ENCODE measurements around the gene SCAMP4. TPM values are rescaled to one million over a fixed set of nuclear protein-coding genes. Genes with fewer than 3 reads are reported as not detected.

SCAMP4 gene
- total and polyA plus RNA-seq, 2 experiments from 2014 or later, result 69.3 to 89.8 TPM

- Histone ChIP-seq H3K9me2 (replicated peaks; ENCODE audit: insufficient read depth) (no peaks in the 10 kb centered on the region), H4K20me1 (ENCODE audit: insufficient read depth, poor library complexity, severe bottlenecking) (peaks cover 23% of the 10 kb centered on the region), H3K27ac (no peak overlapping the region), H3K79me2 (peaks cover 45% of the 10 kb centered on the region), H3K4me1 (ENCODE audit: insufficient read depth) (no peaks in the 10 kb centered on the region), H3K9me3 (ENCODE audit: low read depth) (no peaks in the 10 kb centered on the region), H3K36me3 (replicated peaks; ENCODE audit: insufficient read depth, low read depth) (no peaks in the 10 kb centered on the region), H3K4me3 (no peak overlapping the region), H3K4me2 (no peak overlapping the region), H2AFZ (no peak overlapping the region), H3K27me3 (no peaks in the 10 kb centered on the region)
- 87% methylated on average over 28 of the region's 34 CpGs for WGBS (ENCODE audit: low lambda C conversion rate, missing lambda C conversion rate)
- no peak for DNase-seq (ENCODE audit: low spot score)
- TF ChIP-seq EZH2phosphoT487 (IDR thresholded peaks at IDR 0.05; ENCODE audit: low read depth, severe bottlenecking, unreplicated experiment) (no peak), EZH2 (IDR thresholded peaks at IDR 0.05; ENCODE audit: borderline replicate concordance) (no peak)
- TF ChIP-seq, protein P1, sequence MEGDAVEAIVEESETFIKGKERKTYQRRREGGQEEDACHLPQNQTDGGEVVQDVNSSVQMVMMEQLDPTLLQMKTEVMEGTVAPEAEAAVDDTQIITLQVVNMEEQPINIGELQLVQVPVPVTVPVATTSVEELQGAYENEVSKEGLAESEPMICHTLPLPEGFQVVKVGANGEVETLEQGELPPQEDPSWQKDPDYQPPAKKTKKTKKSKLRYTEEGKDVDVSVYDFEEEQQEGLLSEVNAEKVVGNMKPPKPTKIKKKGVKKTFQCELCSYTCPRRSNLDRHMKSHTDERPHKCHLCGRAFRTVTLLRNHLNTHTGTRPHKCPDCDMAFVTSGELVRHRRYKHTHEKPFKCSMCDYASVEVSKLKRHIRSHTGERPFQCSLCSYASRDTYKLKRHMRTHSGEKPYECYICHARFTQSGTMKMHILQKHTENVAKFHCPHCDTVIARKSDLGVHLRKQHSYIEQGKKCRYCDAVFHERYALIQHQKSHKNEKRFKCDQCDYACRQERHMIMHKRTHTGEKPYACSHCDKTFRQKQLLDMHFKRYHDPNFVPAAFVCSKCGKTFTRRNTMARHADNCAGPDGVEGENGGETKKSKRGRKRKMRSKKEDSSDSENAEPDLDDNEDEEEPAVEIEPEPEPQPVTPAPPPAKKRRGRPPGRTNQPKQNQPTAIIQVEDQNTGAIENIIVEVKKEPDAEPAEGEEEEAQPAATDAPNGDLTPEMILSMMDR (IDR thresholded peaks at IDR 0.05; ENCODE audit: poor library complexity), result no peak
These were observed 63.3 kb downstream of the SCAMP4 start for GRCh38 chr19:1968279-1969175.

DNA sequence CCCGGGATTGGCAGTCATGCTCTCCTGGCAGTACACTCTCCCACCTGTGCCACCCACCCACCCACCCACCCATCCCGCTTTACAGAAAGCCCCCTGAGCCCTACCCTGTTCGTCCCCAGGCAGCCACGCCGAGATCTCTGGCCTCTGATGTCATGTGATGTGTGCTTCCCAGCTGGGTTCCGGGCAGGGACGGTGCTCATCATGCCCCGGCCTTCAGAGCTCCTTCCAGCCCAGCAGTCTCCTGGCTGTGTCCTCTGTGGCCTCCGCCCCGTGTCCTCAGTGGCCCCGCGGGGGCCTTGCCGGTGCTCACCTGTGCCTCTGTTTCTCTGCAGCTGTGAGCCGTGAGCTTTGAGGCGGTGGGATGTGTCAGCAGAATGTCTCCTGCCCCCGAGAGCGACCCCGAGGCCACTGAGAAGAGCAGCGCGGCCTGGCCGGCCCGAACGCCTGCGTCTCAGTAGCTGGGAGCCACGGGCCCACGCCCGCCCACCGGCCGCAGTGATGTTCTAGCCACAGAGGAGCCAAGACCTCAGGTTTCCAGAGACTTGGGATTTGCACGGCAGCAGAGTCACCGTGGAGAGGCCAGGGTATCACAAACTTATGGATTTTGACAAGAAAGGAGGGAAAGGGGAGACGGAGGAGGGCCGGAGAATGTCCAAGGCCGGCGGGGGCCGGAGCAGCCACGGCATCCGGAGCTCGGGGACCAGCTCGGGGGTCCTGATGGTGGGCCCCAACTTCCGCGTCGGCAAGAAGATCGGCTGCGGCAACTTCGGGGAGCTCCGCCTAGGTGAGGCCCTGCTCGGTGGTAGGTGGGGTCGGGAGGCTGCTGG is 64.2 kb downstream of the SCAMP4 start:
- no peak overlapping the region for H3K27ac ChIP-seq
- no peak overlapping the region for H2AFZ ChIP-seq
- TF ChIP-seq EZH2 (IDR thresholded peaks at IDR 0.05; ENCODE audit: borderline replicate concordance), result no peak
- TF ChIP-seq, protein P1 (IDR thresholded peaks at IDR 0.05; ENCODE audit: poor library complexity), result no peak
- no peak for TF ChIP-seq EZH2phosphoT487 (IDR thresholded peaks at IDR 0.05; ENCODE audit: low read depth, severe bottlenecking, unreplicated experiment)
- H3K4me2 ChIP-seq, result no peak overlapping the region
- no peaks in the 10 kb centered on the region for H3K9me3 ChIP-seq (ENCODE audit: low read depth)
- no peaks in the 10 kb centered on the region for H3K9me2 ChIP-seq (replicated peaks; ENCODE audit: insufficient read depth)
- H3K79me2 ChIP-seq, result peaks cover 52% of the 10 kb centered on the region
- H3K36me3 ChIP-seq (replicated peaks; ENCODE audit: insufficient read depth, low read depth), result no peaks in the 10 kb centered on the region
- no peak for DNase-seq (ENCODE audit: low spot score)
- H3K4me1 ChIP-seq (ENCODE audit: insufficient read depth), result no peaks in the 10 kb centered on the region
- no peak overlapping the region for H3K4me3 ChIP-seq
- H4K20me1 ChIP-seq (ENCODE audit: insufficient read depth, poor library complexity, severe bottlenecking), result peaks cover 26% of the 10 kb centered on the region
- H3K27me3 ChIP-seq, result no peaks in the 10 kb centered on the region
- 98% methylated on average over 31 of the region's 49 CpGs for WGBS (ENCODE audit: low lambda C conversion rate, missing lambda C conversion rate)

GRCh38 chr19:1970003-1970805 is 65.0 kb downstream of the SCAMP4 start:
- no peaks in the 10 kb centered on the region for H3K36me3 ChIP-seq (replicated peaks; ENCODE audit: insufficient read depth, low read depth)
- no peak overlapping the region for H3K27ac ChIP-seq
- H4K20me1 ChIP-seq (ENCODE audit: insufficient read depth, poor library complexity, severe bottlenecking), result peaks cover 28% of the 10 kb centered on the region
- H3K4me2 ChIP-seq, result no peak overlapping the region
- H3K9me3 ChIP-seq (ENCODE audit: low read depth), result no peaks in the 10 kb centered on the region
- H2AFZ ChIP-seq, result no peak overlapping the region
- DNase-seq (ENCODE audit: low spot score), result no peak
- peaks cover 46% of the 10 kb centered on the region for H3K79me2 ChIP-seq
- H3K4me3 ChIP-seq, result no peak overlapping the region
- H3K4me1 ChIP-seq (ENCODE audit: insufficient read depth), result no peaks in the 10 kb centered on the region
- TF ChIP-seq, protein P1 (IDR thresholded peaks at IDR 0.05; ENCODE audit: poor library complexity), result no peak
- TF ChIP-seq EZH2 (IDR thresholded peaks at IDR 0.05; ENCODE audit: borderline replicate concordance) (no peak), EZH2phosphoT487 (IDR thresholded peaks at IDR 0.05; ENCODE audit: low read depth, severe bottlenecking, unreplicated experiment) (no peak)
- 96% methylated on average over 37 of the region's 38 CpGs for WGBS (ENCODE audit: low lambda C conversion rate, missing lambda C conversion rate)
- H3K9me2 ChIP-seq (replicated peaks; ENCODE audit: insufficient read depth), result no peaks in the 10 kb centered on the region
- no peaks in the 10 kb centered on the region for H3K27me3 ChIP-seq

All from hepatocyte (in vitro differentiated cells).